GM18526 (cell line): ENCODE data around the gene ZSWIM7.

Experiments
- POLR2A ChIP-seq: IDR thresholded peaks from 3 replicates; pipeline ENCODE4 v1.6.1; 2011; ENCODE audit not compliant: insufficient read length; ENCODE audit errors: extremely low read depth

ZSWIM7 gene

GRCh38 chr17:15930426-15930825 lies 69.1 kb downstream of the ZSWIM7 start:
- no peak for TF ChIP-seq POLR2A

- TF ChIP-seq POLR2A, result no peak
Observed at GRCh38 chr17:15929941-15930340, 69.6 kb downstream of the ZSWIM7 start.

GRCh38 chr17:15928286-15928785 lies 71.2 kb downstream of the ZSWIM7 start:
- no peak for TF ChIP-seq POLR2A
